HCT116 (cell line): ENCODE results near the gene PPM1M. TPM values are rescaled to one million over a fixed set of nuclear protein-coding genes. Genes with fewer than 3 reads are reported as not detected.

Experiments used
- ATAC-seq: fragments of 200-7000 bp; cut with Tn5 transposase; 2 replicates; pipeline ENCODE4 v1.9.1; 2020; ENCODE audit warnings: mild to moderate bottlenecking, moderate library complexity
- BruUV-seq: library from RNA; stranded (reverse); fragments of 400-500 nt; replicated peaks from 2 replicates; lab custom pipeline; 2021; lab: Mats Ljungman, UMichigan
- CTCF ChIA-PET: fragments of 300-600 bp; sonication (Branson Sonifier 250); formaldehyde crosslinking; loops from one replicate; lab custom pipeline; 2021; ENCODE audit warnings: antibody characterized with exemption; lab: Charles Lee
- POLR2A ChIA-PET: fragments of 300-600, 350-600 bp; sonication (Branson Sonifier 250); formaldehyde crosslinking; loops from one replicate; lab custom pipeline; 2021; ENCODE audit warnings: antibody characterized with exemption; lab: Charles Lee
- RAD21 ChIA-PET, 2 experiments: fragments of 300-600 bp; sonication (Branson Sonifier 250); formaldehyde crosslinking; loops; one replicate each; lab custom pipeline; 2023; ENCODE audit warnings: low total read pairs in 2 of 2; ENCODE audit not compliant: uncharacterized antibody in 2 of 2, unreplicated experiment in 2 of 2, low non-redundant PET in 1 of 2; lab: Charles Lee
- DNase-seq: peaks from one replicate; pipeline ENCODE4 v3.0.0-alpha.2; 2010; ENCODE audit warnings: low read depth, low spot score
- H2AFZ ChIP-seq: fragments of 200-600 bp; shearing (Covaris generic), sonication (generic); 2 replicates; pipeline ENCODE4 v1.6.1; 2017; ENCODE audit warnings: low read depth, mixed run types, mixed read lengths, antibody characterized with exemption, low read length; ENCODE audit not compliant: poor library complexity, severe bottlenecking
- H3K27ac ChIP-seq: 2 replicates; pipeline ENCODE4 v1.5.1; 2012; ENCODE audit warnings: low read depth, low read length
- H3K27me3 ChIP-seq: fragments of 200-600 bp; sonication (generic); 2 replicates; pipeline ENCODE4 v1.6.1; 2016; ENCODE audit warnings: mixed run types, low read length, mixed read lengths; ENCODE audit not compliant: insufficient read depth
- H3K36me3 ChIP-seq, 2 experiments: fragments of 200-500 bp in 1 of 2; fragments of 200-600 bp in 1 of 2; sonication (Bioruptor generic) in 1 of 2; sonication (generic) in 1 of 2; 2 replicates each; pipeline versions ENCODE4 v1.5.1 to v1.6.1; 2014 to 2016; ENCODE audit warnings: low read length in 2 of 2, inconsistent platforms in 1 of 2, mixed read lengths in 1 of 2, mixed run types in 1 of 2; ENCODE audit not compliant: insufficient read depth in 2 of 2, control insufficient read depth in 1 of 2
- H3K4me1 ChIP-seq, 2 experiments: fragments of 200-600 bp in 1 of 2; sonication (generic) in 1 of 2; 2 replicates each; pipeline versions ENCODE4 v1.5.1 to v1.6.1; 2012 to 2017; ENCODE audit warnings: low read length in 2 of 2, inconsistent platforms in 1 of 2, mild to moderate bottlenecking in 1 of 2, mixed read lengths in 1 of 2, mixed run types in 1 of 2, moderate library complexity in 1 of 2; ENCODE audit not compliant: insufficient read depth in 2 of 2, control insufficient read depth in 1 of 2
- H3K4me2 ChIP-seq: fragments of 200-600 bp; sonication (generic); 2 replicates; pipeline ENCODE4 v1.6.1; 2017; ENCODE audit warnings: mixed run types, low read length, mixed read lengths
- H3K4me3 ChIP-seq, 2 experiments: fragments of 200-600 bp in 1 of 2; sonication (generic) in 1 of 2; replicated peaks in 1 of 2; 2 replicates each; pipeline ENCODE4 v1.5.1; 2011 to 2016; ENCODE audit warnings: low read length in 2 of 2, control low read depth in 1 of 2, low read depth in 1 of 2, mild to moderate bottlenecking in 1 of 2, mixed read lengths in 1 of 2, mixed run types in 1 of 2
- H3K79me2 ChIP-seq: fragments of 200-600 bp; sonication (generic); 2 replicates; pipeline ENCODE4 v1.6.1; 2017; ENCODE audit warnings: mild to moderate bottlenecking, mixed run types, low read length, moderate library complexity, mixed read lengths; ENCODE audit not compliant: insufficient read depth
- H3K9ac ChIP-seq: fragments of 200-600 bp; sonication (generic); 2 replicates; pipeline ENCODE4 v1.6.1; 2016; ENCODE audit warnings: low read length, mixed read lengths
- H3K9me2 ChIP-seq: fragments of 200-600 bp; sonication (generic), shearing (Covaris generic); 2 replicates; pipeline ENCODE4 v1.6.1; 2017; ENCODE audit warnings: mixed run types, mild to moderate bottlenecking, moderate library complexity; ENCODE audit not compliant: insufficient read depth
- H3K9me3 ChIP-seq, 2 experiments: fragments of 200-500 bp in 1 of 2; fragments of 200-600 bp in 1 of 2; sonication (Bioruptor generic) in 1 of 2; sonication (generic) in 1 of 2; 2 replicates each; pipeline ENCODE4 v1.6.1; 2014 to 2017; ENCODE audit warnings: low read length in 2 of 2, mixed read lengths in 2 of 2, inconsistent platforms in 1 of 2, low read depth in 1 of 2, mild to moderate bottlenecking in 1 of 2, mixed run types in 1 of 2, moderate library complexity in 1 of 2; ENCODE audit not compliant: control insufficient read depth in 1 of 2, insufficient read depth in 1 of 2
- H4K20me1 ChIP-seq: fragments of 200-600 bp; sonication (generic), shearing (Covaris generic); 2 replicates; pipeline ENCODE4 v1.6.1; 2017; ENCODE audit warnings: mixed run types, mild to moderate bottlenecking, moderate library complexity; ENCODE audit not compliant: insufficient read depth
- CBX3 ChIP-seq: IDR thresholded peaks from 2 replicates; pipeline ENCODE4 v1.6.1; 2012; ENCODE audit warnings: low read depth
- CEBPB ChIP-seq: IDR thresholded peaks from 2 replicates; pipeline ENCODE4 v1.6.1; 2012; ENCODE audit warnings: low read depth
- ELF1 ChIP-seq: IDR thresholded peaks from 2 replicates; pipeline ENCODE4 v1.6.1; 2012; ENCODE audit warnings: low read depth, borderline replicate concordance
- EZH2phosphoT487 ChIP-seq: fragments of 200-600 bp; IDR thresholded peaks from 2 replicates; pipeline ENCODE4 v1.6.1; 2018; ENCODE audit warnings: antibody characterized with exemption, borderline replicate concordance
- FOSL1 ChIP-seq: IDR thresholded peaks from 2 replicates; pipeline ENCODE4 v1.6.1; 2012; ENCODE audit warnings: low read depth
- JUND ChIP-seq: IDR thresholded peaks from 2 replicates; pipeline ENCODE4 v1.6.1; 2012
- POLR2A ChIP-seq: IDR thresholded peaks from 2 replicates; pipeline ENCODE4 v1.7.0; 2011; ENCODE audit warnings: borderline replicate concordance; ENCODE audit not compliant: insufficient read depth, insufficient read length; ENCODE audit errors: extremely low read depth
- POLR2AphosphoS5 ChIP-seq: IDR thresholded peaks from 2 replicates; pipeline ENCODE4 v1.6.1; 2011; ENCODE audit warnings: mild to moderate bottlenecking, low read depth, low read length, moderate library complexity
- RAD21 ChIP-seq: IDR thresholded peaks from 2 replicates; pipeline ENCODE4 v1.6.1; 2012; ENCODE audit warnings: low read depth, mild to moderate bottlenecking
- SIN3A ChIP-seq: IDR thresholded peaks from 2 replicates; pipeline ENCODE4 v1.6.1; 2012; ENCODE audit warnings: low read depth
- TCF7L2 ChIP-seq: IDR thresholded peaks from 2 replicates; pipeline ENCODE4 v1.7.0; 2011; ENCODE audit warnings: borderline replicate concordance, inconsistent platforms; ENCODE audit not compliant: insufficient read depth, insufficient read length; ENCODE audit errors: extremely low read depth
- YY1 ChIP-seq: IDR thresholded peaks from 2 replicates; pipeline ENCODE4 v1.6.1; 2011; ENCODE audit warnings: low read length, low read depth, moderate library complexity, mild to moderate bottlenecking; ENCODE audit not compliant: insufficient replicate concordance; ENCODE audit errors: extremely low read depth
- ZFX ChIP-seq: fragments of 450-650 bp; IDR thresholded peaks from 2 replicates; pipeline ENCODE4 v1.6.1; 2017
- intact Hi-C: fragments of 100-400 bp; cut with micrococcal nuclease; formaldehyde crosslinking; loops from 2 replicates; pipeline ENCODE4 v1.10.0; 2022
- total RNA-seq: library from RNA; stranded (reverse); gene quantifications from one replicate; pipeline ENCODE4 v1.2.1, GENCODE V29; 2021; ENCODE audit not compliant: unreplicated experiment
- TF ChIP-seq, protein P1 (sequence below): IDR thresholded peaks from 2 replicates; pipeline ENCODE4 v1.6.1; 2012
- TF ChIP-seq, protein P2 (sequence below), 3 experiments: fragments of 200-600 bp in 1 of 3; sonication (generic) in 1 of 3; IDR thresholded peaks in 2 of 3; conservative IDR thresholded peaks in 1 of 3; 2 replicates each; pipeline ENCODE4 v1.5.1; 2012 to 2017; ENCODE audit warnings: low read depth in 2 of 3, low read length in 2 of 3, antibody characterized with exemption in 1 of 3, borderline replicate concordance in 1 of 3, control low read depth in 1 of 3, mild to moderate bottlenecking in 1 of 3, mixed read lengths in 1 of 3, mixed run types in 1 of 3, moderate library complexity in 1 of 3; ENCODE audit not compliant: insufficient read depth in 1 of 3
- TF ChIP-seq, protein P3 (sequence below): IDR thresholded peaks from 2 replicates; pipeline ENCODE4 v1.6.1; 2012; ENCODE audit warnings: low read depth

The PPM1M gene
- total RNA-seq, 1 experiment from 2014 or later: 16.6 TPM

DNA sequence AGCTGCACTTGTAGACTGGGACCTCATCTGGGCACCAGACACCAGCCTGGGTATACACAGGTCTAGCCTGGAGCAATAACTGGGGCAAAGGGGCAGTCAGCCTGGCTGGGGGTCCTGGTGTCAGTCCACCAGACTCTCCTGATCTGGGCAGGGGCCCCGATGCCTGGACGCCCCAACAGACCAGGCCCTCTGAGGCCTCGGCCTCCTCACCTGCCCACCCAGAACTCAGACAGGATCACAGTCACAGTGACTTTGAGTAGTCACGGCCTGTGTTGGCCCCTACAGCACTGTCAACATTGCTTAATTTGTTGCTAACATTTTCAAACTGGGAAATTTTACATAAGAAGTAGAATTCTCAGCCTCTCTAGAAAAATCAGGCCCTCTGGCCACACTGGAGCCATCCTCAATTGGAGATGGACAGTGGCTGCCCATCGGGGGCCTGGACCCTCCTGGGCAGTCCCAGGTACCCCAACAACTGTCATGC, 12.4 kb upstream of the PPM1M start:
- RAD21 ChIA-PET: interaction anchor here in 1 of 2 experiments (0.7 kb wide), 1 partner anchor 13 kb away, joined by 4 read pairs; no protein-coding TSS in a partner anchor
- TF ChIP-seq RAD21 (no peak), TCF7L2 (no peak), POLR2A (no peak), CBX3 (no peak), ZFX (no peak), EZH2phosphoT487 (no peak), JUND (no peak), CEBPB (no peak)
- TF ChIP-seq, protein P1, sequence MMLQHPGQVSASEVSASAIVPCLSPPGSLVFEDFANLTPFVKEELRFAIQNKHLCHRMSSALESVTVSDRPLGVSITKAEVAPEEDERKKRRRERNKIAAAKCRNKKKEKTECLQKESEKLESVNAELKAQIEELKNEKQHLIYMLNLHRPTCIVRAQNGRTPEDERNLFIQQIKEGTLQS: no peak
- H3K9me2 ChIP-seq: no peaks in the 10 kb centered on the region
- no TSS peak for BruUV-seq
- H3K27me3 ChIP-seq: no peaks in the 10 kb centered on the region
- no peaks in the 10 kb centered on the region for H3K9me3 ChIP-seq
- no peak for ATAC-seq
- H3K4me3 ChIP-seq: no peak overlapping the region
- peak overlapping the region; percentile 17; the same call in 1 of the 2 replicates for H3K27ac ChIP-seq
- no peak overlapping the region for H2AFZ ChIP-seq
- POLR2A ChIA-PET: no interaction called here
- H3K79me2 ChIP-seq: peaks cover 20% of the 10 kb centered on the region
- peaks cover 17% of the 10 kb centered on the region in 2 experiments; a peak in 3 of 4 replicates for H3K36me3 ChIP-seq
- intact Hi-C loops: no loop called here
- H3K4me1 ChIP-seq: peaks cover 18 to 20% of the 10 kb centered on the region in 2 experiments
- CTCF ChIA-PET: interaction anchor here (0.9 to 2.8 kb wide), 5 partner anchors 10 to 152 kb away, joined by 3 to 37 read pairs (median 13); no protein-coding TSS in a partner anchor
- no peaks in the 10 kb centered on the region for H4K20me1 ChIP-seq
- H3K4me2 ChIP-seq: no peak overlapping the region
- no peak overlapping the region for H3K9ac ChIP-seq
- no peak for DNase-seq

DNA sequence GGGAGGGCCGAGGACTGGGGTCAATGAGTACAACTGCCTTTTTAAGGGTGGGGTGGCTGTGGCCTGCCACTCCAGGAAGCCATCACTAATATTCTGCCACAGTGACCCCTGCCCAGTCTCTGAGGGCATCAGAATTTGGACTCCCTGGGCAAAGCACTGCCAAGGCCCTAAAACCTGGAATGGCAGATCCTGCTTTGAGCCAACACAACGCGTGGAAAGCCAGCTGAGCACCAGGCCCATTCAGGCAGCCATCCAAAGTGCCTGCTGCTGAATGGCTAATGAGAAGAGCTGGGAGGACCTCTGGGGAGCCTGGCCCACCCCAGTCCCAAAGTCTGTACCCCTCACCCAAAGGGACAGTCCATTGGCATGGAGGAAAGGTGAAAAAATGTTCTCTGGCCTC, 11.6 kb upstream of the PPM1M start:
- H3K9ac ChIP-seq: no peak overlapping the region
- ChIA-PET RAD21 (interaction anchor here in 1 of 2 experiments (0.7 kb wide), 1 partner anchor 12 kb away, joined by 4 read pairs; no protein-coding TSS in a partner anchor), POLR2A (no interaction called here), CTCF (interaction anchor here (0.7 to 2.6 kb wide), 4 partner anchors 14 to 151 kb away, joined by 3 to 13 read pairs (median 8); no protein-coding TSS in a partner anchor)
- H3K79me2 ChIP-seq: peaks cover 27% of the 10 kb centered on the region
- no peaks in the 10 kb centered on the region for H3K9me3 ChIP-seq
- no peak overlapping the region for H3K27ac ChIP-seq
- no peaks in the 10 kb centered on the region for H3K9me2 ChIP-seq
- H3K4me3 ChIP-seq: no peak overlapping the region
- peaks cover 17% of the 10 kb centered on the region in 2 experiments; a peak in 3 of 4 replicates for H3K36me3 ChIP-seq
- intact Hi-C loops: no loop called here
- H4K20me1 ChIP-seq: no peaks in the 10 kb centered on the region
- H2AFZ ChIP-seq: no peak overlapping the region
- no TSS peak for BruUV-seq
- H3K4me2 ChIP-seq: no peak overlapping the region
- H3K4me1 ChIP-seq: peaks cover 18 to 25% of the 10 kb centered on the region in 2 experiments
- no peaks in the 10 kb centered on the region for H3K27me3 ChIP-seq
- no peak for DNase-seq
- ATAC-seq: no peak
- TF ChIP-seq POLR2AphosphoS5 (no peak), ZFX (no peak), ELF1 (no peak), FOSL1 (no peak), YY1 (no peak), SIN3A (no peak)
- TF ChIP-seq, protein P2, sequence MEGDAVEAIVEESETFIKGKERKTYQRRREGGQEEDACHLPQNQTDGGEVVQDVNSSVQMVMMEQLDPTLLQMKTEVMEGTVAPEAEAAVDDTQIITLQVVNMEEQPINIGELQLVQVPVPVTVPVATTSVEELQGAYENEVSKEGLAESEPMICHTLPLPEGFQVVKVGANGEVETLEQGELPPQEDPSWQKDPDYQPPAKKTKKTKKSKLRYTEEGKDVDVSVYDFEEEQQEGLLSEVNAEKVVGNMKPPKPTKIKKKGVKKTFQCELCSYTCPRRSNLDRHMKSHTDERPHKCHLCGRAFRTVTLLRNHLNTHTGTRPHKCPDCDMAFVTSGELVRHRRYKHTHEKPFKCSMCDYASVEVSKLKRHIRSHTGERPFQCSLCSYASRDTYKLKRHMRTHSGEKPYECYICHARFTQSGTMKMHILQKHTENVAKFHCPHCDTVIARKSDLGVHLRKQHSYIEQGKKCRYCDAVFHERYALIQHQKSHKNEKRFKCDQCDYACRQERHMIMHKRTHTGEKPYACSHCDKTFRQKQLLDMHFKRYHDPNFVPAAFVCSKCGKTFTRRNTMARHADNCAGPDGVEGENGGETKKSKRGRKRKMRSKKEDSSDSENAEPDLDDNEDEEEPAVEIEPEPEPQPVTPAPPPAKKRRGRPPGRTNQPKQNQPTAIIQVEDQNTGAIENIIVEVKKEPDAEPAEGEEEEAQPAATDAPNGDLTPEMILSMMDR (IDR thresholded peaks at IDR 0.05 in 2 of 3, conservative IDR thresholded peaks at IDR 0.05 in 1 of 3; ENCODE audit: borderline replicate concordance in 1 of 3, insufficient read depth in 1 of 3, low read depth in 2 of 3, low read length in 2 of 3): no peak
- TF ChIP-seq, protein P3, sequence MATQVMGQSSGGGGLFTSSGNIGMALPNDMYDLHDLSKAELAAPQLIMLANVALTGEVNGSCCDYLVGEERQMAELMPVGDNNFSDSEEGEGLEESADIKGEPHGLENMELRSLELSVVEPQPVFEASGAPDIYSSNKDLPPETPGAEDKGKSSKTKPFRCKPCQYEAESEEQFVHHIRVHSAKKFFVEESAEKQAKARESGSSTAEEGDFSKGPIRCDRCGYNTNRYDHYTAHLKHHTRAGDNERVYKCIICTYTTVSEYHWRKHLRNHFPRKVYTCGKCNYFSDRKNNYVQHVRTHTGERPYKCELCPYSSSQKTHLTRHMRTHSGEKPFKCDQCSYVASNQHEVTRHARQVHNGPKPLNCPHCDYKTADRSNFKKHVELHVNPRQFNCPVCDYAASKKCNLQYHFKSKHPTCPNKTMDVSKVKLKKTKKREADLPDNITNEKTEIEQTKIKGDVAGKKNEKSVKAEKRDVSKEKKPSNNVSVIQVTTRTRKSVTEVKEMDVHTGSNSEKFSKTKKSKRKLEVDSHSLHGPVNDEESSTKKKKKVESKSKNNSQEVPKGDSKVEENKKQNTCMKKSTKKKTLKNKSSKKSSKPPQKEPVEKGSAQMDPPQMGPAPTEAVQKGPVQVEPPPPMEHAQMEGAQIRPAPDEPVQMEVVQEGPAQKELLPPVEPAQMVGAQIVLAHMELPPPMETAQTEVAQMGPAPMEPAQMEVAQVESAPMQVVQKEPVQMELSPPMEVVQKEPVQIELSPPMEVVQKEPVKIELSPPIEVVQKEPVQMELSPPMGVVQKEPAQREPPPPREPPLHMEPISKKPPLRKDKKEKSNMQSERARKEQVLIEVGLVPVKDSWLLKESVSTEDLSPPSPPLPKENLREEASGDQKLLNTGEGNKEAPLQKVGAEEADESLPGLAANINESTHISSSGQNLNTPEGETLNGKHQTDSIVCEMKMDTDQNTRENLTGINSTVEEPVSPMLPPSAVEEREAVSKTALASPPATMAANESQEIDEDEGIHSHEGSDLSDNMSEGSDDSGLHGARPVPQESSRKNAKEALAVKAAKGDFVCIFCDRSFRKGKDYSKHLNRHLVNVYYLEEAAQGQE: no peak
